GM06990 (cell line): ENCODE measurements around the gene CARS2.
"Not testable (repeated sequence)": the region's sequence is repeated elsewhere in the genome, so short reads cannot be mapped to it uniquely, and the experiment has no call there.

Experiments used
- DNase-seq: peaks from one replicate; pipeline ENCODE4 v3.0.0-alpha.2; 2011; ENCODE audit not compliant: insufficient read length; ENCODE audit errors: extremely low read depth
- H3K27me3 ChIP-seq: replicated peaks from 2 replicates; pipeline ENCODE4 v1.6.0; 2011; ENCODE audit warnings: low read length; ENCODE audit not compliant: control insufficient read depth, insufficient read depth
- H3K36me3 ChIP-seq: 2 replicates; pipeline ENCODE4 v1.5.1; 2011; ENCODE audit warnings: low read length; ENCODE audit not compliant: control insufficient read depth, insufficient read depth
- H3K4me3 ChIP-seq: replicated peaks from 2 replicates; pipeline ENCODE4 v1.5.1; 2011; ENCODE audit warnings: low read depth, mild to moderate bottlenecking, control low read depth, low read length
- CTCF ChIP-seq: IDR thresholded peaks from 2 replicates; pipeline ENCODE4 v1.5.1; 2011; ENCODE audit warnings: low read length, control low read depth, mild to moderate bottlenecking, inconsistent platforms; ENCODE audit not compliant: insufficient read depth, poor library complexity, severe bottlenecking

The CARS2 gene

GRCh38 chr13:110699148-110700145 lies 6.5 kb downstream of the CARS2 start:
- Histone ChIP-seq H3K27me3 (no peaks in the 10 kb centered on the region), H3K36me3 (peaks cover 19% of the 10 kb centered on the region), H3K4me3 (no peak overlapping the region)
- DNase-seq, result no peak
- no peak for TF ChIP-seq CTCF

- no peak for TF ChIP-seq CTCF
Observed at GRCh38 chr13:110698689-110699088, 7.2 kb downstream of the CARS2 start.

GRCh38 chr13:110697842-110698241 lies 8.1 kb downstream of the CARS2 start:
- H3K27me3 ChIP-seq, result no peaks in the 10 kb centered on the region
- no peak for DNase-seq
- no peak overlapping the region for H3K4me3 ChIP-seq
- TF ChIP-seq CTCF, result no peak
- peaks cover 17% of the 10 kb centered on the region for H3K36me3 ChIP-seq

More at GRCh38 chr13:110698689-110699088, 7.2 kb downstream of the CARS2 start:
- no peak for DNase-seq
- H3K4me3 ChIP-seq, result no peak overlapping the region
- no peaks in the 10 kb centered on the region for H3K27me3 ChIP-seq
- peaks cover 19% of the 10 kb centered on the region for H3K36me3 ChIP-seq

GRCh38 chr13:110696776-110697175 lies 9.1 kb downstream of the CARS2 start:
- DNase-seq, result no peak
- Histone ChIP-seq H3K27me3 (no peaks in the 10 kb centered on the region), H3K36me3 (peaks cover 13% of the 10 kb centered on the region), H3K4me3 (no peak overlapping the region)
- no peak for TF ChIP-seq CTCF

- not testable (repeated sequence) for H3K27me3 ChIP-seq, H3K4me3 ChIP-seq, DNase-seq
- H3K36me3 ChIP-seq, result peaks cover 13% of the 10 kb centered on the region
Observed at GRCh38 chr13:110695774-110696173, 10.1 kb downstream of the CARS2 start.

- no peak for TF ChIP-seq CTCF
- Histone ChIP-seq H3K27me3 (no peaks in the 10 kb centered on the region), H3K4me3 (no peak overlapping the region), H3K36me3 (peaks cover 6% of the 10 kb centered on the region)
- DNase-seq, result no peak
Observed at GRCh38 chr13:110690516-110690915, 15.4 kb downstream of the CARS2 start.
